ENCODE results near the gene EFNA5.

DNA sequence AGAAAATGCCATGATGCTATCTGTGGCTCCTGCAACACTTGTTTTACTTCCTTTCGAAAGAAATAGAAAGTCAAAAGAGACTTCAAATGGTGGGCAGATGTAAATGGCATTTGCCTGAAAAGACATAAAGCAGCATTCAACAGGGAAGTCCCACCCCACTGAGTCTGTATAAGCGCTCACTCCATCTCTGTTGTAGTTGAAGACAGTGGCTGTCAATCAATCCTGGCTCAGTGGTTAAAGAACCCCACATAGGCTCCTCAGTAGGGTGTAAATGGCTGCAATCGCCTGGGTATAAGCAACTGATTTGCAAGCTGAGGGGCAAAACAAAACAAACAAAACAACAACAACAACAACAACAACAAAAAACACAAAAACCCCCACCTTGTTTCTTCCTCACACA lies 158.7 kb downstream of the EFNA5 start:
- TF ChIP-seq, protein P1, sequence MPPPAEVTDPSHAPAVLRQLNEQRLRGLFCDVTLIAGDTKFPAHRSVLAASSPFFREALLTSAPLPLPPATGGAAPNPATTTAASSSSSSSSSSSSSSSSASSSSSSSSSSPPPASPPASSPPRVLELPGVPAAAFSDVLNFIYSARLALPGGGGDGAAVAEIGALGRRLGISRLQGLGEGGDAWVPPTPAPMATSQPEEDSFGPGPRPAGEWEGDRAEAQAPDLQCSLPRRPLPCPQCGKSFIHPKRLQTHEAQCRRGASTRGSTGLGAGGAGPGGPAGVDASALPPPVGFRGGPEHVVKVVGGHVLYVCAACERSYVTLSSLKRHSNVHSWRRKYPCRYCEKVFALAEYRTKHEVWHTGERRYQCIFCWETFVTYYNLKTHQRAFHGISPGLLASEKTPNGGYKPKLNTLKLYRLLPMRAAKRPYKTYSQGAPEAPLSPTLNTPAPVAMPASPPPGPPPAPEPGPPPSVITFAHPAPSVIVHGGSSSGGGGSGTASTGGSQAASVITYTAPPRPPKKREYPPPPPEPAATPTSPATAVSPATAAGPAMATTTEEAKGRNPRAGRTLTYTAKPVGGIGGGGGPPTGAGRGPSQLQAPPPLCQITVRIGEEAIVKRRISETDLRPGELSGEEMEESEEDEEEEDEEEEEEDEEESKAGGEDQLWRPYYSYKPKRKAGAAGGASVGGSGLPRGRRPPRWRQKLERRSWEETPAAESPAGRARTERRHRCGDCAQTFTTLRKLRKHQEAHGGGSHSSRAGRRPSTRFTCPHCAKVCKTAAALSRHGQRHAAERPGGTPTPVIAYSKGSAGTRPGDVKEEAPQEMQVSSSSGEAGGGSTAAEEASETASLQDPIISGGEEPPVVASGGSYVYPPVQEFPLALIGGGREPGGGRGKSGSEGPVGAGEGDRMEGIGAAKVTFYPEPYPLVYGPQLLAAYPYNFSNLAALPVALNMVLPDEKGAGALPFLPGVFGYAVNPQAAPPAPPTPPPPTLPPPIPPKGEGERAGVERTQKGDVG (CRISPR knock-in tag; IDR thresholded peaks at IDR 0.05; ENCODE audit: borderline replicate concordance), result no peak
- no peak for TF ChIP-seq RELA (CRISPR knock-in tag; IDR thresholded peaks at IDR 0.05)

Measured in HepG2 (cell line).